ENCODE measurements around the gene ALDOA. TPM values are rescaled to one million over a fixed set of nuclear protein-coding genes. Genes with fewer than 3 reads are reported as not detected.
"Not testable (repeated sequence)": the region's sequence is repeated elsewhere in the genome, so short reads cannot be mapped to it uniquely, and the experiment has no call there.

Gene ALDOA
- total and polyA plus RNA-seq, 3 experiments from 2014 or later, result 1,157 to 1,909 (median 1,907) TPM

DNA sequence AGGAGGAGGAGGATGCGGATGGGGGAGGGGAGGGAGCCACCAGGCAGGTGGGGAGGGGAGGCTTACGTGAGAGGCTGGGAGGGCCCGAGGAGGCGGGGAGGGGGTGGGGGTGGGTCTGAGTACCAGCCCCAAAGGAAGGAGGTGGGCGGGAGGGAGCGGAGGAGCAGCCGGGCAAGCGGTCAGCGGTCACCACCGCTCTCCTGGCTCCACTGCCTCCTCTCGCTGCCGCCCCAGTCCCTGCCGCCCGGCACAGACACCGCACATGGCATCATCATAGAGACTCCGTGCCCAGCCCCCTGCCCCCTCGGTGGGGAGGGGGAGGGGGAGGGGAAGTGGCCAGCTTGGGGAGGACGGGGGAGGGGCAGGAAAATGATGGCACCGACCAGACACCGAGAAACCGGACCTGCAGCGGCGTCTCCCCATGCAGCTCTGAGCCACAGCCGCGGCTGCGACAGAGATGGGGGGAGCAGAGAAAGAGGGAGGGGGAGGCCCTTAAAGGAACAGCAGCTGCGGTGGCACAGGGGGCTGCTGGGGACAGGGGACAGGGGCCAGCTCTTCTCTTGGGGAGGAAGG, 34.6 kb upstream of the ALDOA start, which contains the start of gene TLCD3B:
Gene TLCD3B (minus strand): TSS at position 431 of the 573 bp plus-strand sequence. CDS start 744 bp downstream, outside the sequence.
- ChIA-PET CTCF (interaction anchor here (0.8 to 3.7 kb wide), 7 partner anchors 8 to 339 kb away, joined by 3 to 19 read pairs (median 3); partner anchors contain the start of genes C16orf92 and TBX6), POLR2A (no interaction called here)
- Mint-ChIP-seq H3K36me3 (peaks cover 0 to 5% (median 0%) of the 10 kb centered on the region in 3 donors), H3K27ac (peak within 1 kb of the TSS in 3 of 8 donors; percentile 43 to 64 (median 57)), H3K9me3 (no peaks in the 10 kb centered on the region), H3K27me3 (peaks cover 44 to 64% of the 10 kb centered on the region in 2 donors), H3K4me3 (peak within 1 kb of the TSS in 5 of 7 donors; percentile 36 to 75 (median 54)), H3K4me1 (peaks cover 0 to 10% (median 5%) of the 10 kb centered on the region in 3 donors)
- H3K4me3 ChIP-seq (ENCODE audit: low read length), result no peak within 1 kb of the TSS
- no peaks in the 10 kb centered on the region for H3K9me3 ChIP-seq (ENCODE audit: low read length)
- DNase-seq, result no peak
- H3K27ac ChIP-seq (ENCODE audit: low read depth, low read length), result no peak within 1 kb of the TSS
- H3K36me3 ChIP-seq (ENCODE audit: insufficient read depth, low read length), result no peaks in the 10 kb centered on the region
- peaks cover 44% of the 10 kb centered on the region for H3K27me3 ChIP-seq (ENCODE audit: insufficient read depth, low read length, poor library complexity, severe bottlenecking)
- peaks cover 4% of the 10 kb centered on the region for H3K4me1 ChIP-seq (ENCODE audit: insufficient read depth, low read length)

DNA sequence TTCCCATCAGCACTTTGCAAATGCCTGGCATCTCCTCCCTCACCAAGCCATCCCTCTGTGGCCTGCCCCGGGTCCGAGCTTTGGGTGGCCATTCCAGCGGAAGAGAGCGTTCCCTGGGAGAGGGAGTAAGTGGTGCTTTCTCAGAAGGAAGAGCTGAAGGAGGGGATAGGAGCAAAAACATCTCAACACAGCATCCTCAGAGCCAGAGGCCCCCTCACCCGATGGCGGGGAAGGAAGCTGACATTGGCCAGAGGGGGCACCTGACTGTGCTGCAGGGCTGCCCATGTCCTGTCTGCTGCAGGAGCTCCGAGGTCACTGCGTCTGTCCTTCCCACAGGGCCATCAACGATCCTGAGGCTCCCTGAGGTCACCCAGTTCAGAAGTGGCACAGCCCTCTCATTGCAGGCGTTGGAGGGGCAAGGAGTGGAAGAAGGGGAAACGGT, 34.1 kb upstream of the ALDOA start:
- no peaks in the 10 kb centered on the region for H3K9me3 ChIP-seq (ENCODE audit: low read length)
- no peak overlapping the region for H3K4me3 ChIP-seq (ENCODE audit: low read length)
- POLR2A ChIA-PET, result interaction anchor here (0.7 kb wide), 1 partner anchor 329 kb away, joined by 3 read pairs; no protein-coding TSS in a partner anchor
- H3K27ac ChIP-seq (ENCODE audit: low read depth, low read length), result no peak overlapping the region
- H3K4me1 ChIP-seq (ENCODE audit: insufficient read depth, low read length), result peaks cover 4% of the 10 kb centered on the region
- no peak for DNase-seq
- no peaks in the 10 kb centered on the region for H3K36me3 ChIP-seq (ENCODE audit: insufficient read depth, low read length)
- Mint-ChIP-seq H3K4me1 (peaks cover 0 to 10% (median 5%) of the 10 kb centered on the region in 3 donors), H3K27ac (no peak overlapping the region), H3K36me3 (peaks cover 0 to 5% (median 0%) of the 10 kb centered on the region in 3 donors), H3K9me3 (no peaks in the 10 kb centered on the region), H3K27me3 (peaks cover 43 to 65% of the 10 kb centered on the region in 2 donors), H3K4me3 (peak overlapping the region in 1 of 7 donors; percentile 36)
- H3K27me3 ChIP-seq (ENCODE audit: insufficient read depth, low read length, poor library complexity, severe bottlenecking), result peaks cover 44% of the 10 kb centered on the region
- CTCF ChIA-PET, result interaction anchor here (0.8 to 3.7 kb wide), 16 partner anchors 9 to 340 kb away, joined by 3 to 19 read pairs (median 3); partner anchors contain the start of genes C16orf92 and TBX6

DNA sequence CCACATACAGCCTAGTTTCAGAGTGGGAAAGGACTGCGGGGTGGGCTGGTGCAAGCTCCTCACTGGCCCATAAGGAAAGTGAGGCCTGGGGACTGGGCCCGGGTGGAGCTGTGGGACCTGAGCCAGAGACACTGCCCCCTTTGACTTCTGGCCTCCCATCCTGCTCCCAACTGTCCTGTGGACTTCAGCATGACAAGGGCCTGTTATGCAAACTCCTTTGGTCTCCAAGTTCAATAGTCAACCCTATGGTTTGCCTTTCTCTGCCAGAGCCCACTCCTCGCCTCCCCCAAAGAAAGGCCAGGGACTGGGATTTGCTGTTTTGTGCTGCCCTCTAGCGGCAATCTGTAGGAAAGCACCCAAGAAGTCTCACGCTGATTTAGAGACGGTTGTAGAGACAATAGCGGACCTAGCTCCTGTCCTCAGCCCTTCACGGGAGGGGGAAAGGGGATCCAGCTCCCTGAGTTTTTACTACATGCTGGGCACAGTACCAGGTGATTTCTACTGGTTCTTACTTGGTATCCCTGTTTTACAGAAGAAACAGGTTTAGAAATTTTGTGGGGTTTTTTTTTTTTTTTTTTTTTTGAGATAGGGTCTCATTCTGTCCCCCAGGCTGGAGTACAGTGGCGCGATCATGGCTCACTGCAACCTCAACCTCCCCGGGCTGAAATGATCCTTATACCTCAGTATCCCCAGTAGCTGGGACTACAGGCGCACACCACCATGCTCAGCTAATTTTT, 33.3 kb upstream of the ALDOA start:
- H3K36me3 ChIP-seq (ENCODE audit: insufficient read depth, low read length), result no peaks in the 10 kb centered on the region
- DNase-seq, result peak; percentile 38 to 70 (median 53)
- H3K27ac ChIP-seq (ENCODE audit: low read depth, low read length), result no peak overlapping the region
- peak overlapping the region in 2 of 8 donors; percentile 43 to 64 for H3K27ac Mint-ChIP-seq
- ChIA-PET CTCF (interaction anchor here (0.6 to 3.7 kb wide), 24 partner anchors 11 to 390 kb away, joined by 3 to 19 read pairs (median 4); partner anchors contain the start of gene TBX6), POLR2A (interaction anchor here (0.5 to 0.7 kb wide), 4 partner anchors 174 to 330 kb away, joined by 3 to 8 read pairs (median 6); no protein-coding TSS in a partner anchor)
- no peaks in the 10 kb centered on the region for H3K9me3 ChIP-seq (ENCODE audit: low read length)
- H3K27me3 Mint-ChIP-seq, result peaks cover 35 to 59% of the 10 kb centered on the region in 2 donors
- H3K4me1 Mint-ChIP-seq, result peaks cover 0 to 10% (median 5%) of the 10 kb centered on the region in 3 donors
- H3K4me1 ChIP-seq (ENCODE audit: insufficient read depth, low read length), result peaks cover 4% of the 10 kb centered on the region
- H3K27me3 ChIP-seq (ENCODE audit: insufficient read depth, low read length, poor library complexity, severe bottlenecking), result peaks cover 44% of the 10 kb centered on the region
- H3K36me3 Mint-ChIP-seq, result peaks cover 0 to 4% (median 0%) of the 10 kb centered on the region in 3 donors
- H3K4me3 Mint-ChIP-seq, result peak overlapping the region in 5 of 7 donors; percentile 34 to 75 (median 54)
- no peak overlapping the region for H3K4me3 ChIP-seq (ENCODE audit: low read length)
- H3K9me3 Mint-ChIP-seq, result no peaks in the 10 kb centered on the region

DNA sequence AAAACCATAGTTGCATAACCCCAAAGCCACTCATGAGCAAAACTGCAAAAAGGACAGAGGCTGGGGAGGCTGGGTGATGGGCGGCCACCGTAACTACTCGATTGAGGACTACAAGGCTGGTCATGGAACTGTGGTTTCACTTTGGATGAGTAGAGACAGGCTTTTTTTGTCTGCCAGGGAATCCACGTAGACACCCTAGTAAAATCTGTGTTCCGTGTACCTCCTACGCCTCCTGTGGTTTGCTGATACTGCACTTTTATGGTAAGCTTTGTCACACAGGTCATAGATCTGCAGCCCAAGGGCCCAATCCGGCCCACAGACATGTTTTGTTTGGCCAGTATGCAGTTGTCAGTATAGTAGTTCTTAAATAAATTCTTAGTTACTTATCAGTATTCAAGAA, 32.3 kb upstream of the ALDOA start:
- no peak for DNase-seq
- peaks cover 44% of the 10 kb centered on the region for H3K27me3 ChIP-seq (ENCODE audit: insufficient read depth, low read length, poor library complexity, severe bottlenecking)
- H3K27ac ChIP-seq (ENCODE audit: low read depth, low read length), result no peak overlapping the region
- H3K36me3 ChIP-seq (ENCODE audit: insufficient read depth, low read length), result no peaks in the 10 kb centered on the region
- Mint-ChIP-seq H3K27me3 (peaks cover 28 to 49% of the 10 kb centered on the region in 2 donors), H3K4me1 (peaks cover 0 to 10% (median 5%) of the 10 kb centered on the region in 3 donors), H3K36me3 (no peaks in the 10 kb centered on the region), H3K27ac (no peak overlapping the region), H3K4me3 (no peak overlapping the region), H3K9me3 (no peaks in the 10 kb centered on the region)
- H3K4me3 ChIP-seq (ENCODE audit: low read length), result no peak overlapping the region
- no peaks in the 10 kb centered on the region for H3K9me3 ChIP-seq (ENCODE audit: low read length)
- CTCF ChIA-PET, result interaction anchor here (1.2 to 3.7 kb wide), 2 partner anchors 10 to 27 kb away, joined by 4 to 19 read pairs; no protein-coding TSS in a partner anchor
- POLR2A ChIA-PET, result no interaction called here
- peaks cover 4% of the 10 kb centered on the region for H3K4me1 ChIP-seq (ENCODE audit: insufficient read depth, low read length)

DNA sequence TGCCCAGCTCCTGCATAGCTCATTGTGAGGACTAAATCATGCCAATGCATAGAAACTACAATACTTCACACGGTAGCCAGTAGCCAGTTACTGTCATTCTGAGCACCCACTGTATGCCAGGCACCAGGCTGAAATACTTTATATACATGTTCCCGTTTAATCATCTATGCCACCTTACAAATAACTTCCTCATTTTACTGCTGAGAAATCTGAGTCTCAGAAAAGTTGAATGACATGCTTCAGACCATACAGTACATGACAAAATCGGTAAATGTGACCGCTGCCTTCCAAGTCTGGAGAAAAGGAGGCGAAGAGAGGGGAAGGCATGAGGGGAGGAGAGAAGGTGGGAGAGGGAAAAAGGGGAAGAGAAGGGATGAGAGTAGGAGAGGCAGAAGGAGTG, 25.3 kb upstream of the ALDOA start:
- Histone ChIP-seq H3K27ac (ENCODE audit: low read depth, low read length) (no peak overlapping the region), H3K4me3 (ENCODE audit: low read length) (no peak overlapping the region), H3K9me3 (ENCODE audit: low read length) (no peaks in the 10 kb centered on the region), H3K36me3 (ENCODE audit: insufficient read depth, low read length) (no peaks in the 10 kb centered on the region), H3K4me1 (ENCODE audit: insufficient read depth, low read length) (no peaks in the 10 kb centered on the region), H3K27me3 (ENCODE audit: insufficient read depth, low read length, poor library complexity, severe bottlenecking) (no peaks in the 10 kb centered on the region)
- Mint-ChIP-seq H3K4me3 (no peak overlapping the region), H3K27me3 (peaks cover 3 to 18% of the 10 kb centered on the region in 2 donors), H3K4me1 (no peaks in the 10 kb centered on the region), H3K36me3 (no peaks in the 10 kb centered on the region), H3K9me3 (no peaks in the 10 kb centered on the region), H3K27ac (peak overlapping the region in 1 of 8 donors; percentile 87)
- ChIA-PET POLR2A (no interaction called here), CTCF (interaction anchor here (1.0 kb wide), 1 partner anchor 25 kb away, joined by 3 read pairs; the partner anchor contains the start of gene ALDOA)
- DNase-seq, result no peak

DNA sequence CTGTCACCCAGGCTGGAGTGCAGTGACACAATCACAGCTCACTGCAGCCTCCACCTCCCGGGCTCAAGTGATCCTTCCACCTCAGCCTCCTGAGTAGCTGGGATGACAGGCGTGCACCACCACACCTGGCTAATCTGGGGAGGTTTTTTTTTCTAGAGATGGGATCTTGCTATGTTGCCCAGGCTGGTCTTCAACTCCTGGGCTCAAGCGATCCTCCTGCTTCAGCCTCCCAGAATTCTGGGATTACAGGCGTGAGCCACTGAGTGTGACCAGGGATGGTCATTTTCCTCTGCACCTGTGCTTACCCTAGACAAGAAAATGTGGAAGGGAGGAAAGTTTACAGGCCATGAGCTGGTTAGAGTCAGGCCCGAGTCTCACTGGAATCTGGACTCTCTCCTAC, 24.9 kb upstream of the ALDOA start:
- H3K36me3 Mint-ChIP-seq; H3K4me1 Mint-ChIP-seq; H3K27ac Mint-ChIP-seq; H3K27me3 ChIP-seq (ENCODE audit: insufficient read depth, low read length, poor library complexity, severe bottlenecking); H3K4me3 Mint-ChIP-seq; H3K9me3 ChIP-seq (ENCODE audit: low read length); H3K36me3 ChIP-seq (ENCODE audit: insufficient read depth, low read length); POLR2A ChIA-PET; H3K4me3 ChIP-seq (ENCODE audit: low read length); H3K27ac ChIP-seq (ENCODE audit: low read depth, low read length); H3K9me3 Mint-ChIP-seq; H3K4me1 ChIP-seq (ENCODE audit: insufficient read depth, low read length); DNase-seq: not testable (repeated sequence)
- peaks cover 3 to 15% of the 10 kb centered on the region in 2 donors for H3K27me3 Mint-ChIP-seq
- CTCF ChIA-PET, result interaction anchor here (1.0 kb wide), 1 partner anchor 24 kb away, joined by 3 read pairs; the partner anchor contains the start of gene ALDOA

DNA sequence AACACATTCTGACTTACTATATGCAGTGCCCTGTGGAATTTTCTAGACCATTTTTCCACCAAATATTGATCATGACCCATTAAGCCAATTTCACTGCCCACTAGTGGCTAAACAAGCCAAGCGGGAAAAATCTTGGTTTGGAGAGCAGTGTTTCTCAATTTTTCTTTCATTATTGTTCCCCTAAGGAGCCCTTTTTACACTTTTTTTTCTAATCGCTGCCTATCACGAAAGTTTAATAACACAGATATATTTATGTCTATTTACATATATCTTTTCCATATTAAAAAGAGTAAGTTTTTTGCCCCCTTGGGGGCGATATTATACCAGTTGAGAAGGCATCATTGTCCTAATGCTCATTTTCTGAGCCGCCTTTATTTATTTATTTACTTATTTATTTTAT, 23.7 kb upstream of the ALDOA start:
- H3K27ac ChIP-seq (ENCODE audit: low read depth, low read length), result no peak overlapping the region
- Mint-ChIP-seq H3K27ac (peak overlapping the region in 1 of 8 donors; percentile 47), H3K4me3 (no peak overlapping the region), H3K4me1 (no peaks in the 10 kb centered on the region), H3K36me3 (no peaks in the 10 kb centered on the region), H3K9me3 (no peaks in the 10 kb centered on the region), H3K27me3 (peaks cover 3 to 11% of the 10 kb centered on the region in 2 donors)
- POLR2A ChIA-PET, result no interaction called here
- no peaks in the 10 kb centered on the region for H3K27me3 ChIP-seq (ENCODE audit: insufficient read depth, low read length, poor library complexity, severe bottlenecking)
- no peaks in the 10 kb centered on the region for H3K4me1 ChIP-seq (ENCODE audit: insufficient read depth, low read length)
- H3K9me3 ChIP-seq (ENCODE audit: low read length), result no peaks in the 10 kb centered on the region
- H3K4me3 ChIP-seq (ENCODE audit: low read length), result no peak overlapping the region
- DNase-seq, result no peak
- CTCF ChIA-PET, result interaction anchor here (0.6 to 3.4 kb wide), 3 partner anchors 9 to 81 kb away, joined by 3 to 19 read pairs (median 3); partner anchors contain the start of gene TLCD3B
- H3K36me3 ChIP-seq (ENCODE audit: insufficient read depth, low read length), result no peaks in the 10 kb centered on the region
